H9 (cell line): ENCODE data around the gene SLC12A8. TPM values are rescaled to one million over a fixed set of nuclear protein-coding genes. Genes with fewer than 3 reads are reported as not detected.

Source experiments
- DNase-seq: peaks from one replicate; pipeline ENCODE4 v3.0.0-alpha.2; 2017
- H2AFZ ChIP-seq: one replicate; pipeline ENCODE4 v1.6.1; 2013; ENCODE audit warnings: mild to moderate bottlenecking, low read length, control low read depth, moderate library complexity
- H2AK5ac ChIP-seq: 2 replicates; pipeline ENCODE4 v1.6.1; 2013; ENCODE audit warnings: low read length, control low read depth, mixed read lengths; ENCODE audit not compliant: insufficient read length
- H2BK120ac ChIP-seq: one replicate; pipeline ENCODE4 v1.6.1; 2013; ENCODE audit warnings: low read depth, mild to moderate bottlenecking, low read length, control low read depth, inconsistent platforms; ENCODE audit not compliant: poor library complexity, severe bottlenecking
- H2BK12ac ChIP-seq: 2 replicates; pipeline ENCODE4 v1.6.1; 2013; ENCODE audit warnings: low read length, control low read depth, mixed read lengths, low read depth; ENCODE audit not compliant: insufficient read length
- H2BK15ac ChIP-seq: 2 replicates; pipeline ENCODE4 v1.6.1; 2013; ENCODE audit warnings: low read depth, low read length, control low read depth
- H2BK20ac ChIP-seq: one replicate; pipeline ENCODE4 v1.6.1; 2013; ENCODE audit warnings: low read depth, mild to moderate bottlenecking, low read length, control low read depth, inconsistent platforms; ENCODE audit not compliant: poor library complexity, severe bottlenecking
- H2BK5ac ChIP-seq: 2 replicates; pipeline ENCODE4 v1.6.1; 2013; ENCODE audit warnings: low read length, control low read depth, mixed read lengths; ENCODE audit not compliant: insufficient read length
- H3K14ac ChIP-seq: 2 replicates; pipeline ENCODE4 v1.6.1; 2013; ENCODE audit warnings: low read length, control low read depth; ENCODE audit not compliant: insufficient read depth
- H3K18ac ChIP-seq: 2 replicates; pipeline ENCODE4 v1.6.1; 2013; ENCODE audit warnings: low read depth, mild to moderate bottlenecking, mixed read lengths, low read length, control low read depth; ENCODE audit not compliant: insufficient read length
- H3K23ac ChIP-seq: 2 replicates; pipeline ENCODE4 v1.6.1; 2013; ENCODE audit warnings: low read length, control low read depth, mixed read lengths, low read depth; ENCODE audit not compliant: insufficient read length
- H3K23me2 ChIP-seq: 2 replicates; pipeline ENCODE4 v1.6.1; 2013; ENCODE audit warnings: low read depth, mild to moderate bottlenecking, mixed read lengths, low read length, control low read depth; ENCODE audit not compliant: insufficient read length, poor library complexity, severe bottlenecking
- H3K27ac ChIP-seq: 2 replicates; pipeline ENCODE4 v1.5.1; 2013; ENCODE audit warnings: low read length, control low read depth, mixed read lengths, low read depth; ENCODE audit not compliant: insufficient read length
- H3K27me3 ChIP-seq: 2 replicates; pipeline ENCODE4 v1.6.1; 2013; ENCODE audit warnings: low read length, control low read depth, inconsistent platforms; ENCODE audit not compliant: insufficient read depth
- H3K4ac ChIP-seq: 2 replicates; pipeline ENCODE4 v1.6.1; 2013; ENCODE audit warnings: low read depth, mild to moderate bottlenecking, control low read depth, inconsistent platforms, low read length, moderate library complexity
- H3K4me1 ChIP-seq: 2 replicates; pipeline ENCODE4 v1.6.1; 2013; ENCODE audit warnings: low read length, control low read depth, inconsistent platforms; ENCODE audit not compliant: insufficient read depth
- H3K4me2 ChIP-seq: 2 replicates; pipeline ENCODE4 v1.6.1; 2013; ENCODE audit warnings: low read length, control low read depth, mixed read lengths; ENCODE audit not compliant: insufficient read length, insufficient read depth
- H3K56ac ChIP-seq: 2 replicates; pipeline ENCODE4 v1.6.1; 2013; ENCODE audit warnings: low read depth, mild to moderate bottlenecking, mixed read lengths, low read length, control low read depth; ENCODE audit not compliant: insufficient read length
- H3K79me1 ChIP-seq: 2 replicates; pipeline ENCODE4 v1.6.1; 2013; ENCODE audit warnings: low read depth, mild to moderate bottlenecking, moderate library complexity, low read length, control low read depth, inconsistent platforms; ENCODE audit not compliant: insufficient read depth, poor library complexity, severe bottlenecking
- H3K79me2 ChIP-seq: 2 replicates; pipeline ENCODE4 v1.6.1; 2013; ENCODE audit warnings: low read length, control low read depth, inconsistent platforms; ENCODE audit not compliant: insufficient read depth
- H3K9ac ChIP-seq: 2 replicates; pipeline ENCODE4 v1.6.1; 2013; ENCODE audit warnings: low read length, control low read depth, mixed read lengths; ENCODE audit not compliant: insufficient read length; ENCODE audit errors: extremely low read depth
- H3K9me3 ChIP-seq: one replicate; pipeline ENCODE4 v1.6.1; 2013; ENCODE audit warnings: low read depth, low read length, inconsistent platforms; ENCODE audit not compliant: control insufficient read depth
- H3T11ph ChIP-seq: one replicate; pipeline ENCODE4 v1.6.1; 2013; ENCODE audit warnings: mild to moderate bottlenecking, low read length, control low read depth, inconsistent platforms
- H4K20me1 ChIP-seq: one replicate; pipeline ENCODE4 v1.6.1; 2013; ENCODE audit not compliant: control insufficient read depth, insufficient read length, insufficient read depth
- H4K5ac ChIP-seq: 2 replicates; pipeline ENCODE4 v1.6.1; 2013; ENCODE audit warnings: low read depth, mild to moderate bottlenecking, mixed read lengths, low read length, control low read depth; ENCODE audit not compliant: insufficient read length
- H4K8ac ChIP-seq: replicated peaks from 2 replicates; pipeline ENCODE4 v1.6.1; 2013; ENCODE audit warnings: low read length, control low read depth, mixed read lengths, low read depth; ENCODE audit not compliant: insufficient read length
- H4K91ac ChIP-seq: 2 replicates; pipeline ENCODE4 v1.6.1; 2013; ENCODE audit warnings: low read depth, mild to moderate bottlenecking, moderate library complexity, mixed read lengths, low read length, control low read depth; ENCODE audit not compliant: insufficient read length
- H3K27ac Mint-ChIP-seq, 3 experiments: 2 replicates in 2 of 3; 3 replicates in 1 of 3; pipeline ENCODE4 v1.8.0; 2020 to 2021; ENCODE audit warnings: mixed read lengths in 3 of 3, mild to moderate bottlenecking in 1 of 3, moderate library complexity in 1 of 3
- H3K27me3 Mint-ChIP-seq: 2 replicates; pipeline ENCODE4 v1.8.0; 2021; ENCODE audit warnings: low read depth, mild to moderate bottlenecking, moderate library complexity, mixed read lengths
- H3K36me3 Mint-ChIP-seq, 3 experiments: 2 replicates in 2 of 3; 3 replicates in 1 of 3; pipeline ENCODE4 v1.8.0; 2020 to 2021; ENCODE audit warnings: low read depth in 3 of 3, mixed read lengths in 3 of 3; ENCODE audit not compliant: insufficient read depth in 1 of 3
- H3K4me1 Mint-ChIP-seq, 2 experiments: 2 replicates each; pipeline ENCODE4 v1.8.0; 2020; ENCODE audit warnings: mixed read lengths in 2 of 2
- H3K4me3 Mint-ChIP-seq, 2 experiments: 2 replicates in 1 of 2; 3 replicates in 1 of 2; pipeline ENCODE4 v1.8.0; 2020 to 2021; ENCODE audit warnings: mild to moderate bottlenecking in 2 of 2, mixed read lengths in 2 of 2, moderate library complexity in 1 of 2
- H3K9me3 Mint-ChIP-seq, 2 experiments: 2 replicates in 1 of 2; 3 replicates in 1 of 2; pipeline ENCODE4 v1.8.0; 2020; ENCODE audit warnings: mild to moderate bottlenecking in 2 of 2, mixed read lengths in 2 of 2, moderate library complexity in 1 of 2
- CTCF ChIP-seq: fragments of 200-600 bp; sonication (generic); conservative IDR thresholded peaks from 3 replicates; pipeline ENCODE4 v1.8.0; 2021; ENCODE audit warnings: antibody characterized with exemption, mild to moderate bottlenecking
- WGBS: extraction: QIAGEN DNeasy Blood & Tissue Kit; methylation state at CpG from one replicate; pipeline ENCODE4 v1.1.7; 2013; ENCODE audit warnings: missing lambda C conversion rate, low lambda C conversion rate, mixed read lengths; ENCODE audit not compliant: insufficient read length; ENCODE audit errors: extremely low coverage; 5-methylcytosine and 5-hydroxymethylcytosine counted together
- total RNA-seq: library from RNA; stranded (reverse); gene quantifications from 2 replicates; pipeline ENCODE4 v1.2.1, GENCODE V29; 2021

SLC12A8 gene
- total RNA-seq, 1 experiment from 2014 or later = 8.2 TPM

GRCh38 chr3:125186800-125187598 lies 25.5 kb downstream of the SLC12A8 start:
- Mint-ChIP-seq H3K36me3 (peaks cover 17 to 21% (median 19%) of the 10 kb centered on the region in 3 experiments), H3K27me3 (no peaks in the 10 kb centered on the region), H3K9me3 (peaks cover 0 to 3% of the 10 kb centered on the region in 2 experiments; a peak in 1 of 5 replicates), H3K4me3 (no peak overlapping the region), H3K4me1 (peaks cover 51 to 53% of the 10 kb centered on the region in 2 experiments), H3K27ac (peak overlapping the region; percentile 49 to 87 (median 66); a peak in 5 of 7 replicates)
- H4K8ac ChIP-seq = no peak overlapping the region
- no CpG with 5 or more reads among the region's 20 CpGs for WGBS
- H2BK12ac ChIP-seq = no peak overlapping the region
- H3K79me2 ChIP-seq = no peaks in the 10 kb centered on the region
- DNase-seq = no peak
- H3K18ac ChIP-seq = no peak overlapping the region
- no peak overlapping the region for H4K5ac ChIP-seq
- H2AK5ac ChIP-seq = no peak overlapping the region
- no peaks in the 10 kb centered on the region for H3K79me1 ChIP-seq
- H3K23me2 ChIP-seq = no peaks in the 10 kb centered on the region
- H2BK15ac ChIP-seq = no peak overlapping the region
- no peak overlapping the region for H3K9ac ChIP-seq
- no peaks in the 10 kb centered on the region for H4K20me1 ChIP-seq
- no peak overlapping the region for H3K56ac ChIP-seq
- no peak overlapping the region for H2AFZ ChIP-seq
- H3T11ph ChIP-seq = no peak overlapping the region
- no peak for TF ChIP-seq CTCF
- peaks cover 7% of the 10 kb centered on the region; the same call in 1 of the 2 replicates for H3K4me1 ChIP-seq
- no peak overlapping the region for H3K4me2 ChIP-seq
- no peak overlapping the region for H3K27ac ChIP-seq
- H3K14ac ChIP-seq = no peak overlapping the region
- H4K91ac ChIP-seq = no peak overlapping the region
- no peaks in the 10 kb centered on the region for H3K27me3 ChIP-seq
- H3K23ac ChIP-seq = no peak overlapping the region
- no peaks in the 10 kb centered on the region for H3K9me3 ChIP-seq
- H2BK20ac ChIP-seq = no peak overlapping the region
- no peak overlapping the region for H2BK120ac ChIP-seq
- H3K4ac ChIP-seq = no peak overlapping the region
- H2BK5ac ChIP-seq = no peak overlapping the region
